Urinary bladder (tissue), 4 donors: Measurements from ENCODE around the gene MICU1. TPM values are rescaled to one million over a fixed set of nuclear protein-coding genes. Genes with fewer than 3 reads are reported as not detected.

Experiments used
- DNase-seq: peaks from one replicate; pipeline ENCODE4 v3.0.0-alpha.2; 2015; ENCODE audit errors: extremely low spot score
- H3K27ac ChIP-seq: one replicate; pipeline ENCODE4 v1.5.1; 2013; ENCODE audit warnings: low read depth, mild to moderate bottlenecking, moderate library complexity
- H3K36me3 ChIP-seq: one replicate; pipeline ENCODE4 v1.6.1; 2013; ENCODE audit warnings: mild to moderate bottlenecking, moderate library complexity; ENCODE audit not compliant: insufficient read depth
- H3K4me1 ChIP-seq: one replicate; pipeline ENCODE4 v1.6.1; 2013; ENCODE audit warnings: mild to moderate bottlenecking, moderate library complexity; ENCODE audit not compliant: insufficient read depth
- H3K4me3 ChIP-seq: one replicate; pipeline ENCODE4 v1.5.1; 2013; ENCODE audit warnings: low read depth, low read length
- WGBS: extraction: QIAGEN DNeasy Blood & Tissue Kit; methylation state at CpG from one replicate; pipeline ENCODE4 v1.1.7; 2013; 5-methylcytosine and 5-hydroxymethylcytosine counted together
- polyA plus RNA-seq: library from polyadenylated mRNA; stranded (reverse); fragments of 200-250 nt; gene quantifications from one replicate; pipeline ENCODE4 v1.2.3, GENCODE V29; 2013
- total RNA-seq: library from RNA; depleted of rRNA; stranded (reverse); fragments of >200 nt; gene quantifications from one replicate; pipeline ENCODE4 v1.2.3, GENCODE V29; 2014
- donor health status: healthy with polysubstance abuse.
- donor health status: healthy.

Gene MICU1
- total and polyA plus RNA-seq, 2 donors: 53.3 to 62.5 TPM

- Histone ChIP-seq H3K36me3 (no peaks in the 10 kb centered on the region), H3K4me1 (no peaks in the 10 kb centered on the region), H3K27ac (no peak overlapping the region), H3K4me3 (no peak overlapping the region)
- DNase-seq: no peak
- WGBS: 89% methylated on average over 9 of the region's 9 CpGs
These were observed 288.2 kb downstream of the MICU1 start for GRCh38 chr10:72337722-72338121.

DNA sequence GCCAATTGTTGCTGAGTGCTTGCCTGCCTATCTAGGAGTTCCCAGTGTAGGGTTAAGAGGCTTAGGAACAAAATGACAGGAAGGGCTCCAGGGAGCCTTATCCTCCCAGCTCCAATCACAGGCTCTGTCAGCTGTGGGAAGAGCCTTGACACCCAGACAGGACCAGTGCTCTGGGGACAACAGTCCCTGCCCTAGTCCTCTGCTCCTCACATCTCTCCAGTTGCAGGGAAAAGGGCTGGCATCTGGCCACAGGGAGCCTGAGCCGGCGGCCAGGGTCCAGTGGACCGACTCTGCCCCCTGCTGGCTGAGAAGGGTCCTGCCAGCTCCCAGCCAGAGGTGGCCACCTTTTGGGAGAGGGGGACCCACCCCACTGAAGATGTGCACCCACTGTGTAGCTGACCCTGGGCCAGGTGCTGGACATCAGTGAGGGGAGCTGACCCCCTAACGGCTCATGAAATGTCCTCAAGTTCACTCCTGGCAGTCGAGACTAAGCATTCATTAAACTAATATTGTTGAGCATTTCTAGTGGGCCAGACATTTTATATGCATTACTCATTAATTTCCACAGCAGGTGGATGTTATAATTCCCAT is 288.7 kb downstream of the MICU1 start:
- Histone ChIP-seq H3K4me1 (no peaks in the 10 kb centered on the region), H3K4me3 (no peak overlapping the region), H3K27ac (no peak overlapping the region), H3K36me3 (no peaks in the 10 kb centered on the region)
- no peak for DNase-seq
- 29% methylated on average over 5 of the region's 5 CpGs for WGBS

- DNase-seq: no peak
- no peaks in the 10 kb centered on the region for H3K4me1 ChIP-seq
- peak overlapping the region; percentile 47 for H3K27ac ChIP-seq
- 87% methylated on average over 18 of the region's 18 CpGs for WGBS
- H3K36me3 ChIP-seq: no peaks in the 10 kb centered on the region
- H3K4me3 ChIP-seq: no peak overlapping the region
These were observed 289.4 kb downstream of the MICU1 start for GRCh38 chr10:72336259-72337038.

DNA sequence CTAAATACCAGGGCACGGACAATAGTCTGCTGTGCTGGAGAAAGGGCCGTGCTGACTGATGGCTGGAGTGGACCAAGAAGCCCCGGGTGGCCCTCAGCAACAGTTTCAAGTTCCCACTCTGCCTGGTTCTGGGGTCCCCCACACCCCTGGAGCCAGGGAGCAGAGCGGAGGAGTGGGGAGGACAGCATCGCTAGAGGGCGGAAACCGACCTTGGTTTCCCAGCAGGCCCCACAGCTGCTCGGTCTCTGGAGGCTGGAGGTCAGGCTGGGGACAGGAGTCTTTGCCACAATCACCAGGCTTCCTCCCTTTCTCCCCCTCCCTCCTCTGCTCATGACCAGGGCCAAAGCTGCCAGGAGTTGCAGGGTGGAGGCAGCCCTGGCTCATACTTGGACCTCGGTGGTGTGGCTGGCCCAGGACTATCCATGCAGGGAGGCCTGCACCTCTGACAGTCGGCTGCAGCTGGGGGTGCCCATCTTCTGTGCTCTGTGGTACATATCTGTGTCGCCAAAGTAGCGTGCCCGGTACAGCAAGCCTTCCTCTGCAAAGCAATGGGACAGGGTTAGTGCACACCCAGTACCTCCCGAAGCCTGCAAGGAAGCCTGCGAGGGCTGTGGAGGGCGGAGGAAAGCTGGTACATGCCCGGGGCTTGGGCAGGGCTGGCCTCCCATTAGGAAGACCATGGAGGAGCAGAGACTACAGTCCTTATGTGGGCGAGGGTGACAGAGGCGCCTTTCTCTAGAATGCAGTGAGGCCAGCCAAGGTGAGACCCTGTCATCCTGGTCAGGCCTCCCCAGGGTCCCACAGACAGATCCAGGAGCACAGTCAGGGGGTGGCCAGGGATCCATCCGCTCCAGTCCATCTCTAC is 290.3 kb downstream of the MICU1 start:
- H3K27ac ChIP-seq: peak overlapping the region; percentile 38
- DNase-seq: no peak
- WGBS: 70% methylated on average over 20 of the region's 20 CpGs
- H3K4me3 ChIP-seq: no peak overlapping the region
- no peaks in the 10 kb centered on the region for H3K4me1 ChIP-seq
- H3K36me3 ChIP-seq: no peaks in the 10 kb centered on the region

- Histone ChIP-seq H3K4me1 (no peaks in the 10 kb centered on the region), H3K36me3 (no peaks in the 10 kb centered on the region), H3K27ac (peak overlapping the region; percentile 52), H3K4me3 (no peak overlapping the region)
- 41% methylated on average over 16 of the region's 16 CpGs for WGBS
- DNase-seq: no peak
These were observed 291.0 kb downstream of the MICU1 start for GRCh38 chr10:72334825-72335393.

GRCh38 chr10:72334196-72334824 is 291.6 kb downstream of the MICU1 start:
- H3K36me3 ChIP-seq: no peaks in the 10 kb centered on the region
- H3K4me1 ChIP-seq: no peaks in the 10 kb centered on the region
- peak overlapping the region; percentile 52 for H3K27ac ChIP-seq
- 48% methylated on average over 17 of the region's 17 CpGs for WGBS
- no peak overlapping the region for H3K4me3 ChIP-seq
- no peak for DNase-seq

DNA sequence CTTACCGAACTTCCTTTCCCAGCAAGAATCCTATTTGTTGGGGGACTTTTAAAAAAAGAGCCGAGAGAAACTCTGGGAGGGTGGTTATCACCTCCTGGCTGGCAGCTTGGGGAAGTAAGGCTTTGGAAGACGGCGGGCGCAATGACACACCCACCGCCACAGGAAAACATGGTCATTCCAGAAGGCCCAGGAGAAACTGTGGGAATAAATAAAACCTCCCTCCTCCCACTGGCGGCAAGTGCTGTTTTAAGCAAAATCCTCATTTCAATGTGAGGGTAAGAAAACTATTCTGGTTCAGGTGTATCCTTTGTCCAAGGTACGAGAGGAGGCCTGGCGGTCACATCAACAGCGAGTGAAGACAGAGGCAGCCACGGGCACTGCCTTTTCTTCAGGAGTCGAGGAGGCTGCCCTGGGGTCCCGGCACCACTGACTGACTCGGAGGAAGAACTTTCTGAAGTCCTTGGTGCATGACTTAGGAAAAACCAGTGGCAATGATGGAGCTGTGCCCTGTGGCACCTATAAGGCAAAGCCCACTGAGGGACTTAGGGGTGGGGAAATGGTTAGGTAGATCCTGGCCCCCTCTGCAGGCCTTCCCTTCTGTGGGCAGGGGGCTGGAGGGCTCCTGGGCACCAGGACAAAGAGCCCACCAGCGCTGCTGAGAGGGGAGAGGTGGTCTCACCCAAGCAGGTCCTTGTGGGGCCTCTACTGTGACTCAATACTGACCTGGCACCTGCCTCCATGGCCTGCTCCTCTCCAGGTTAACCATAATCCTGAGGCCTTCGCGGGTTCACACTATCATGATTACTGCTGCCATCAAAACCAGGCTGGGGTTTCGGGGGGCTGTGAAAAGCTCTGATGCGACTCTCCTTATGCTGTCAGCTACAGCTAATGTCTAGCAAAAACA is 292.5 kb downstream of the MICU1 start:
- no peak for DNase-seq
- H3K4me3 ChIP-seq: no peak overlapping the region
- no peaks in the 10 kb centered on the region for H3K4me1 ChIP-seq
- peak overlapping the region; percentile 75 for H3K27ac ChIP-seq
- H3K36me3 ChIP-seq: no peaks in the 10 kb centered on the region
- WGBS: 81% methylated on average over 19 of the region's 19 CpGs

- Histone ChIP-seq H3K36me3 (no peaks in the 10 kb centered on the region), H3K4me3 (no peak overlapping the region), H3K27ac (peak overlapping the region; percentile 38), H3K4me1 (no peaks in the 10 kb centered on the region)
- WGBS: 51% methylated on average over 12 of the region's 12 CpGs
- no peak for DNase-seq
These were observed 293.3 kb downstream of the MICU1 start for GRCh38 chr10:72332423-72333111.

- no peaks in the 10 kb centered on the region for H3K36me3 ChIP-seq
- no peaks in the 10 kb centered on the region for H3K4me1 ChIP-seq
- peak overlapping the region; percentile 38 for H3K27ac ChIP-seq
- no peak overlapping the region for H3K4me3 ChIP-seq
- DNase-seq: no peak
- 12% methylated on average over 27 of the region's 27 CpGs for WGBS
These were observed 294.1 kb downstream of the MICU1 start for GRCh38 chr10:72331575-72332422.

DNA sequence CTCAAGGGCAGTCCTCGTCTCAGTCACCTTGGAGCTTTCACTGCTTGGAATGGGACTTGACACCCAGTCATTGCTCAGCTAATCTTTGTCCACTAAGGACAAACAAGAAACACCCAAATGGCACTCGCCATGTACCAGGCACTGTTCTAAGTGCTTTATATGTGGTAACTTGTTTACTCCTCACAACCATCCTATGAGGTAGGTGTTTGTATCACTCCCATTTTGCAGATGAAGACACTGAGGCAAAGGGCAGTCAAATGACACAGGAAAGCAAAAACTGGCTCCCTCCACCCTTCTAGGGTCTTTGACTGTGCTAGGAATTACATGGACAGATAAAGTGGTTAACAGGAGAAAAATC is 295.8 kb downstream of the MICU1 start:
- 95% methylated on average over 2 of the region's 2 CpGs for WGBS
- peaks cover 4% of the 10 kb centered on the region for H3K4me1 ChIP-seq
- no peak overlapping the region for H3K4me3 ChIP-seq
- H3K27ac ChIP-seq: no peak overlapping the region
- DNase-seq: no peak
- no peaks in the 10 kb centered on the region for H3K36me3 ChIP-seq

DNA sequence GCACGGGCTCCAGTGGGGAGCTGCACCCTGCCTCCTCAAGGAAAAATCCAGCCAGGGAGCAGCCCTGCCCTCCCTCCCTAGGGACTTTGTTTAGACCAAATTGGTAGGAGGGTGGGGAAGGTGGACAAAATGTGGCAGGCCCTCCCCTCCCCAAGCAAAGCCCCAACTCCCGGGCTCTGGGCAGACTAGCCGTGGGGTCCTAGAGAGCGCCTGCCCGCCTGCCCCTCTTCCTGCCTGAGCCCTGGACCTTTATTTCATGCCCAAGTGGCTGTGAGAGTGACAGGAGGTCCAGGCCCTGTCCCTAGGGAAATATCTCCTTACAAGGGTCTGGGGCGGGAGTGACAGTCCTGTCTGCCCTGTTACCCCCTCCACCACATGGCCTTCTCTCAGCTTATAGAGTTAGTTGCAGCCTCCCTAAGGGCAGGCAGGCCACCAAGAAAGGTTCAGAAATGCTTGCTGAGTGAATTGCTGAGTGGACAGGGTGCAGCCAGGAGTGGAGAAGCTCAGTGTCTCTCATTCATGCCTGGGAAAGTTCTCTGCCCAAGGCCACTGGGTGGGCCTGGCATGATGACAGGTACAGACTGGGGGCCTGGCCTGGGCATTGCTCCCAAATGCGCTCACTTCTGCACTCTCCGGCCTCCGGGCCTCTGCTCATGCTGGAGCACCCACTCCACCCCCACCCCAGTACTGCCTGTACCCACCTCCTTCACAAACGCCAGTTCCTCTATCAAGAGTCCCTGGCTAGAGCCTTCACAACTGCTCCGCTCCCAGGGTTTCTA is 296.4 kb downstream of the MICU1 start:
- Histone ChIP-seq H3K4me3 (no peak overlapping the region), H3K36me3 (no peaks in the 10 kb centered on the region), H3K27ac (no peak overlapping the region), H3K4me1 (peaks cover 6% of the 10 kb centered on the region)
- DNase-seq: no peak
- 83% methylated on average over 11 of the region's 11 CpGs for WGBS
